HepG2 (cell line): ENCODE measurements around the gene ATP5MK. TPM values are rescaled to one million over a fixed set of nuclear protein-coding genes. Genes with fewer than 3 reads are reported as not detected.

Source experiments
- BRF2 ChIP-seq: sonication (generic); formaldehyde crosslinking; IDR thresholded peaks from 2 replicates; pipeline ENCODE4 v1.8.1; 2022; ENCODE audit warnings: mild to moderate bottlenecking, missing genetic modification reagents
- CHD4 ChIP-seq: fragments of 200-600 bp; sonication (generic); IDR thresholded peaks from 2 replicates; pipeline ENCODE4 v1.7.0; 2017; ENCODE audit warnings: mild to moderate bottlenecking, low read length, borderline replicate concordance
- ETV6 ChIP-seq: sonication (generic); formaldehyde crosslinking; conservative IDR thresholded peaks from 2 replicates; pipeline ENCODE4 v1.4.0; 2020; ENCODE audit warnings: missing genetic modification reagents
- FIP1L1 ChIP-seq: fragments of 200-400 bp; formaldehyde crosslinking; IDR thresholded peaks from 2 replicates; pipeline ENCODE4 v1.6.1; 2018; ENCODE audit warnings: low read depth, mild to moderate bottlenecking, low read length, moderate library complexity, borderline replicate concordance; ENCODE audit not compliant: insufficient read depth
- HCFC1 ChIP-seq: fragments of 150-350 bp; IDR thresholded peaks from 2 replicates; pipeline ENCODE4 v1.6.1; 2014; ENCODE audit warnings: low read depth, low read length
- KDM6A ChIP-seq: IDR thresholded peaks from 2 replicates; pipeline ENCODE4 v1.6.1; 2016; ENCODE audit warnings: low read depth
- MNT ChIP-seq: fragments of 450-650 bp; IDR thresholded peaks from 2 replicates; pipeline ENCODE4 v1.6.1; 2016
- NCOA5 ChIP-seq: sonication (generic); formaldehyde crosslinking; IDR thresholded peaks from 2 replicates; pipeline ENCODE4 v1.4.0; 2020; ENCODE audit warnings: missing genetic modification reagents
- NR0B2 ChIP-seq: sonication (generic); formaldehyde crosslinking; IDR thresholded peaks from 2 replicates; pipeline ENCODE4 v1.4.0; 2020; ENCODE audit warnings: mild to moderate bottlenecking, missing genetic modification reagents
- NR2F1 ChIP-seq, 2 experiments: fragments of 450-650 bp in 1 of 2; formaldehyde crosslinking in 1 of 2; IDR thresholded peaks; 2 replicates each; pipeline versions ENCODE4 v1.5.0 to v1.6.1; 2016 to 2020; ENCODE audit warnings: mild to moderate bottlenecking in 1 of 2, missing compliant biosample characterization in 1 of 2, missing genetic modification reagents in 1 of 2, moderate library complexity in 1 of 2
- PHB2 ChIP-seq: fragments of 450-650 bp; IDR thresholded peaks from 2 replicates; pipeline ENCODE4 v1.6.1; 2018; ENCODE audit not compliant: partially characterized antibody
- TBX2 ChIP-seq: sonication (generic); formaldehyde crosslinking; IDR thresholded peaks from 2 replicates; pipeline ENCODE4 v1.5.0; 2020; ENCODE audit warnings: missing genetic modification reagents, mild to moderate bottlenecking, borderline replicate concordance
- TCF7 ChIP-seq: sonication (generic); IDR thresholded peaks from 2 replicates; pipeline ENCODE4 v1.6.1; 2016; ENCODE audit warnings: antibody characterized with exemption, low read depth
- ZFYVE20 ChIP-seq: sonication (generic); formaldehyde crosslinking; IDR thresholded peaks from 2 replicates; pipeline ENCODE4 v1.8.0; 2023; ENCODE audit warnings: low read depth, mild to moderate bottlenecking, moderate library complexity, missing genetic modification reagents, borderline replicate concordance
- ZMAT3 ChIP-seq: sonication (generic); formaldehyde crosslinking; conservative IDR thresholded peaks from 2 replicates; pipeline ENCODE4 v1.7.0; 2021; ENCODE audit warnings: missing genetic modification reagents
- ZMYM4 ChIP-seq: sonication (generic); formaldehyde crosslinking; IDR thresholded peaks from 2 replicates; pipeline ENCODE4 v1.8.1; 2023; ENCODE audit warnings: mild to moderate bottlenecking, missing genetic modification reagents
- ZNF264 ChIP-seq: sonication (generic); formaldehyde crosslinking; IDR thresholded peaks from 2 replicates; pipeline ENCODE4 v1.4.0; 2020; ENCODE audit warnings: missing genetic modification reagents
- ZNF292 ChIP-seq: sonication (generic); formaldehyde crosslinking; IDR thresholded peaks from 2 replicates; pipeline ENCODE4 v1.8.1; 2022; ENCODE audit warnings: mild to moderate bottlenecking, low read depth, missing genetic modification reagents, borderline replicate concordance
- ZNF329 ChIP-seq: sonication (generic); formaldehyde crosslinking; IDR thresholded peaks from 2 replicates; pipeline ENCODE4 v1.9.0; 2021; ENCODE audit warnings: low read depth, mild to moderate bottlenecking, missing genetic modification reagents
- ZNF333 ChIP-seq: sonication (generic); formaldehyde crosslinking; IDR thresholded peaks from 2 replicates; pipeline ENCODE4 v1.4.0; 2020; ENCODE audit warnings: mild to moderate bottlenecking, missing genetic modification reagents, borderline replicate concordance
- ZNF724P ChIP-seq: sonication (generic); formaldehyde crosslinking; IDR thresholded peaks from 2 replicates; pipeline ENCODE4 v1.8.0; 2022; ENCODE audit warnings: missing genetic modification reagents, borderline replicate concordance
- polyA plus RNA-seq, 8 experiments: library from polyadenylated mRNA; depleted of rRNA in 3 of 8; stranded (reverse) in 7 of 8; unstranded in 1 of 8; fragments of >200 nt; fragmentation: Illumina TruSeq in 4 of 8; extraction: Trizol in 4 of 8; gene quantifications; 2 replicates each; pipeline versions ENCODE4 v1.2.1 to v1.2.3, GENCODE V29; 2011 to 2016; ENCODE audit warnings: low read depth in 4 of 8, missing spikeins in 1 of 8, mixed read lengths in 1 of 8; ENCODE audit not compliant: insufficient read depth in 1 of 8
- total RNA-seq, 5 experiments: library from RNA; depleted of rRNA; stranded (reverse); fragments of >200 nt; fragmentation: Illumina TruSeq; extraction: Trizol; gene quantifications; 2 replicates each; pipeline ENCODE4 v1.2.3, GENCODE V29; 2016; ENCODE audit warnings: low read depth in 1 of 5
- TF ChIP-seq, protein P1 (sequence below): sonication (generic); formaldehyde crosslinking; IDR thresholded peaks from 2 replicates; pipeline ENCODE4 v1.4.0; 2020; ENCODE audit warnings: missing genetic modification reagents
- TF ChIP-seq, protein P2 (sequence below): fragments of 450-650 bp; IDR thresholded peaks from 2 replicates; pipeline ENCODE4 v1.6.1; 2017; ENCODE audit warnings: mild to moderate bottlenecking

ATP5MK gene
- total and polyA plus RNA-seq, 2 of the 13 experiments (the other 11 are each of a cell fraction or from before 2014, with no cell fraction given): 312 to 517 TPM

GRCh38 chr10:103396067-103396788 is at the start of gene ATP5MK, which contains the start of gene PDCD11 (continued):
- TF ChIP-seq HCFC1: no peak
- TF ChIP-seq ZNF724P (CRISPR knock-in tag): peak; percentile 50
- TF ChIP-seq ZNF333 (CRISPR knock-in tag): no peak
- TF ChIP-seq CHD4: no peak
- peak; percentile 86 for TF ChIP-seq MNT
- TF ChIP-seq ZMAT3: 0 out of 2 replicates have a peak, but pooled peaks have one; percentile 53
- no peak for TF ChIP-seq ZFYVE20 (CRISPR knock-in tag)
- TF ChIP-seq BRF2: peak; percentile 62; the same call in 1 of the 2 replicates
- peak; percentile 37; the same call in 1 of the 2 replicates for TF ChIP-seq ZNF292 (CRISPR knock-in tag)
- TF ChIP-seq, protein P1, sequence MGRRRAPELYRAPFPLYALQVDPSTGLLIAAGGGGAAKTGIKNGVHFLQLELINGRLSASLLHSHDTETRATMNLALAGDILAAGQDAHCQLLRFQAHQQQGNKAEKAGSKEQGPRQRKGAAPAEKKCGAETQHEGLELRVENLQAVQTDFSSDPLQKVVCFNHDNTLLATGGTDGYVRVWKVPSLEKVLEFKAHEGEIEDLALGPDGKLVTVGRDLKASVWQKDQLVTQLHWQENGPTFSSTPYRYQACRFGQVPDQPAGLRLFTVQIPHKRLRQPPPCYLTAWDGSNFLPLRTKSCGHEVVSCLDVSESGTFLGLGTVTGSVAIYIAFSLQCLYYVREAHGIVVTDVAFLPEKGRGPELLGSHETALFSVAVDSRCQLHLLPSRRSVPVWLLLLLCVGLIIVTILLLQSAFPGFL (CRISPR knock-in tag): no peak
- TF ChIP-seq ZNF329 (CRISPR knock-in tag): peak; percentile 86
- no peak for TF ChIP-seq NR2F1 (CRISPR knock-in tag; IDR thresholded peaks at IDR 0.05)
- TF ChIP-seq, protein P2, sequence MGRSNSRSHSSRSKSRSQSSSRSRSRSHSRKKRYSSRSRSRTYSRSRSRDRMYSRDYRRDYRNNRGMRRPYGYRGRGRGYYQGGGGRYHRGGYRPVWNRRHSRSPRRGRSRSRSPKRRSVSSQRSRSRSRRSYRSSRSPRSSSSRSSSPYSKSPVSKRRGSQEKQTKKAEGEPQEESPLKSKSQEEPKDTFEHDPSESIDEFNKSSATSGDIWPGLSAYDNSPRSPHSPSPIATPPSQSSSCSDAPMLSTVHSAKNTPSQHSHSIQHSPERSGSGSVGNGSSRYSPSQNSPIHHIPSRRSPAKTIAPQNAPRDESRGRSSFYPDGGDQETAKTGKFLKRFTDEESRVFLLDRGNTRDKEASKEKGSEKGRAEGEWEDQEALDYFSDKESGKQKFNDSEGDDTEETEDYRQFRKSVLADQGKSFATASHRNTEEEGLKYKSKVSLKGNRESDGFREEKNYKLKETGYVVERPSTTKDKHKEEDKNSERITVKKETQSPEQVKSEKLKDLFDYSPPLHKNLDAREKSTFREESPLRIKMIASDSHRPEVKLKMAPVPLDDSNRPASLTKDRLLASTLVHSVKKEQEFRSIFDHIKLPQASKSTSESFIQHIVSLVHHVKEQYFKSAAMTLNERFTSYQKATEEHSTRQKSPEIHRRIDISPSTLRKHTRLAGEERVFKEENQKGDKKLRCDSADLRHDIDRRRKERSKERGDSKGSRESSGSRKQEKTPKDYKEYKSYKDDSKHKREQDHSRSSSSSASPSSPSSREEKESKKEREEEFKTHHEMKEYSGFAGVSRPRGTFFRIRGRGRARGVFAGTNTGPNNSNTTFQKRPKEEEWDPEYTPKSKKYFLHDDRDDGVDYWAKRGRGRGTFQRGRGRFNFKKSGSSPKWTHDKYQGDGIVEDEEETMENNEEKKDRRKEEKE: no peak
- TF ChIP-seq NR0B2: no peak; the same call in 1 of the 2 replicates
- TF ChIP-seq KDM6A (CRISPR knock-in tag): no peak
- peak; percentile 85; the same call in 1 of the 2 replicates for TF ChIP-seq ZMYM4 (CRISPR knock-in tag)
- TF ChIP-seq TBX2: peak; percentile 80; the same call in 1 of the 2 replicates
- TF ChIP-seq ZNF264 (CRISPR knock-in tag): peak; percentile 77
- TF ChIP-seq NCOA5 (CRISPR knock-in tag): no peak
- no peak for TF ChIP-seq FIP1L1
- TF ChIP-seq ETV6 (CRISPR knock-in tag): no peak
- no peak for TF ChIP-seq PHB2
- TF ChIP-seq TCF7: no peak
